PFSK-1 (cell line): ENCODE data around the gene VRK1.

Source experiments
- FOXP2 ChIP-seq: optimal IDR thresholded peaks from 2 replicates; pipeline ENCODE3; 2011; ENCODE audit warnings: borderline replicate concordance, control low read depth, inconsistent platforms; ENCODE audit not compliant: insufficient read depth; ENCODE audit errors: extremely low read length, extremely low read depth
- POLR2AphosphoS5 ChIP-seq: IDR thresholded peaks from 2 replicates; pipeline ENCODE4 v1.6.1; 2012; ENCODE audit warnings: low read depth, mild to moderate bottlenecking, control low read depth, low read length, moderate library complexity
- SIN3A ChIP-seq: IDR thresholded peaks from 2 replicates; pipeline ENCODE4 v1.6.1; 2012; ENCODE audit warnings: mild to moderate bottlenecking, low read length, moderate library complexity, borderline replicate concordance; ENCODE audit not compliant: insufficient read depth
- TAF1 ChIP-seq: IDR thresholded peaks from 2 replicates; pipeline ENCODE4 v1.6.1; 2012; ENCODE audit warnings: low read length, control low read depth, borderline replicate concordance; ENCODE audit not compliant: insufficient read depth
- TF ChIP-seq, protein P1 (sequence below), 2 experiments: IDR thresholded peaks; 2 replicates each; pipeline versions ENCODE4 v1.6.1 to v1.8.0; 2011 to 2012; ENCODE audit warnings: low read depth in 2 of 2, low read length in 2 of 2, control low read depth in 1 of 2, inconsistent platforms in 1 of 2, mild to moderate bottlenecking in 1 of 2, moderate library complexity in 1 of 2; ENCODE audit not compliant: insufficient read depth in 1 of 2

The VRK1 gene

DNA sequence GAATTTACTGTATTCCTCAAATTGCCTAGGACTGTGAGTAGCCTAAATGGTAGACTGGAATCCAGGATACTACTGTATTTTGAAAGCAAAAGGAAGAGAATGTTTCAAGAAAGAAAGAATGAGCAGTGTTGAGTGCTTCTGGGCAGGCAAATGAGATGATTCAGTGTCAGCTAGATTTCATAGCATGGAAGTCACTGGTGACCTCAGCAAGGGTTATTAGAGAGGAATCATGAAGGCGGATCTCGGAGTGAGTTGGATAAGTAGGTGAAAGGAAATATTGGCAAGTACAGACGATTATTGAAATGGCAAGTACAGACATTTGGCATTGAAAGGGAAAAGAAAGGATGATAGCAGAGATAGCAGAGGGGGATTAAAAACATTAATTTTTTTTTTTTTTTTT is 27.1 kb downstream of the VRK1 start:
- TF ChIP-seq SIN3A (no peak), POLR2AphosphoS5 (no peak), FOXP2 (no peak), TAF1 (no peak)
- TF ChIP-seq, protein P1, sequence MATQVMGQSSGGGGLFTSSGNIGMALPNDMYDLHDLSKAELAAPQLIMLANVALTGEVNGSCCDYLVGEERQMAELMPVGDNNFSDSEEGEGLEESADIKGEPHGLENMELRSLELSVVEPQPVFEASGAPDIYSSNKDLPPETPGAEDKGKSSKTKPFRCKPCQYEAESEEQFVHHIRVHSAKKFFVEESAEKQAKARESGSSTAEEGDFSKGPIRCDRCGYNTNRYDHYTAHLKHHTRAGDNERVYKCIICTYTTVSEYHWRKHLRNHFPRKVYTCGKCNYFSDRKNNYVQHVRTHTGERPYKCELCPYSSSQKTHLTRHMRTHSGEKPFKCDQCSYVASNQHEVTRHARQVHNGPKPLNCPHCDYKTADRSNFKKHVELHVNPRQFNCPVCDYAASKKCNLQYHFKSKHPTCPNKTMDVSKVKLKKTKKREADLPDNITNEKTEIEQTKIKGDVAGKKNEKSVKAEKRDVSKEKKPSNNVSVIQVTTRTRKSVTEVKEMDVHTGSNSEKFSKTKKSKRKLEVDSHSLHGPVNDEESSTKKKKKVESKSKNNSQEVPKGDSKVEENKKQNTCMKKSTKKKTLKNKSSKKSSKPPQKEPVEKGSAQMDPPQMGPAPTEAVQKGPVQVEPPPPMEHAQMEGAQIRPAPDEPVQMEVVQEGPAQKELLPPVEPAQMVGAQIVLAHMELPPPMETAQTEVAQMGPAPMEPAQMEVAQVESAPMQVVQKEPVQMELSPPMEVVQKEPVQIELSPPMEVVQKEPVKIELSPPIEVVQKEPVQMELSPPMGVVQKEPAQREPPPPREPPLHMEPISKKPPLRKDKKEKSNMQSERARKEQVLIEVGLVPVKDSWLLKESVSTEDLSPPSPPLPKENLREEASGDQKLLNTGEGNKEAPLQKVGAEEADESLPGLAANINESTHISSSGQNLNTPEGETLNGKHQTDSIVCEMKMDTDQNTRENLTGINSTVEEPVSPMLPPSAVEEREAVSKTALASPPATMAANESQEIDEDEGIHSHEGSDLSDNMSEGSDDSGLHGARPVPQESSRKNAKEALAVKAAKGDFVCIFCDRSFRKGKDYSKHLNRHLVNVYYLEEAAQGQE (IDR thresholded peaks at IDR 0.05; ENCODE audit: insufficient read depth in 1 of 2, low read depth in 2 of 2, low read length in 2 of 2): no peak

DNA sequence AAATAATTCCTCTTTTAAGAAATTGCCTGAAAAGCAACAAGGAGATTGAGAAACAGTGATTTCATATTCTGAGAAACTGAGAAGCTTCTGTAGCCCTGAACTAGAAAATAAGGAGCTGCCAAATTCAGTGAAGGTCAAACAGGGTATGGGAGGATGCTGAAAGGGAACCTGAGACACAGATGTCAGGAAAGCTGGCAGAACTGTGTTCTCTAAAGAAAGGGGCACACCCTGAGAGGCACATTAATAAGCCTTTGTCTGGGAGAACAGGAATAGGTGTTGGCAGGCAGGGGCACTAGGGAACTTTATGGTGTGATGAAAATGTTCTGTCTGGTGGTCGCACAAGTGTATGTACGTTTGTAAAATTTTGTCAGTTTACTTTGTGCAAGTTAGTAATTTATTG is 29.6 kb downstream of the VRK1 start:
- TF ChIP-seq, protein P1 (IDR thresholded peaks at IDR 0.05; ENCODE audit: insufficient read depth in 1 of 2, low read depth in 2 of 2, low read length in 2 of 2): no peak
- TF ChIP-seq POLR2AphosphoS5 (no peak), SIN3A (no peak), TAF1 (no peak), FOXP2 (no peak)

DNA sequence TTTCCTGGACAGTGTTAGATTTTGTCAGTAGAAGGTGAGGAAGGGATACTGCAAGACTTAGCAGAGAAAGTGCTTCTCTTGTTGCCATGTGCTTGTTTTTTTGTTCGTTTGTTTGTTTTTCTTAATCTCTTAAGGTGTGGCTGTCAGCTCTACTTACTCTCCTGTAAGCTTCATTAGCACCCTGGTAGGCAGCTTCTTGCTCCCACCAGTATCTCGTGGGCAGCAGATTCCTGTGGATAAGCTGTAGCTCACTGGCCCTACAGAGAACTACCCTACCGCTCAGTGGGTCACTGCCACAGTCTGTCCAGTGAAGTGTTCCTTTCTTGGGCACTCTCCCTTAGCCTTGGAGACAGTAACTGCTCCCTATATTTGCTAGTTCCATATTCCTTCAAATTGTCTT is 30.1 kb downstream of the VRK1 start:
- TF ChIP-seq POLR2AphosphoS5 (no peak), TAF1 (no peak), FOXP2 (no peak), SIN3A (no peak)
- TF ChIP-seq, protein P1 (IDR thresholded peaks at IDR 0.05; ENCODE audit: insufficient read depth in 1 of 2, low read depth in 2 of 2, low read length in 2 of 2): no peak

DNA sequence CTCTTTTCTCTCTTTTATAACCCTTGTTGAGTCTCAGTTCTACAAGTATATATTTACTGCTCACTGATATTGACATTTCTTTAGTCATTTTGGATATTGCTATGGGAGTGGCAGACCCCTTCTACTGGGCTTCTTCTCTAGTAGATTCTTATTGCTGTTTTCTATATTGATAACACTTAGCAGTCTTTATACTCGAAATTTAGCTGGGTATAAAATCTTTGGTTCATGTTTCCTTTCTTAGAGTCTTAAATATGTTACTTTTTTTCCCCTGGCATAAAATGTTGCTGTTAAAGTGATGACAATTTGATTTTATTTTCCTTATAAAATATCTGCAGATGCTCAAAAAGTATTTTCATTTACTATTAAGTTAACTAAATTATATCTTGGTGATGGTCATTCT is 32.6 kb downstream of the VRK1 start:
- TF ChIP-seq FOXP2 (no peak), POLR2AphosphoS5 (no peak), TAF1 (no peak), SIN3A (no peak)
- TF ChIP-seq, protein P1 (IDR thresholded peaks at IDR 0.05; ENCODE audit: insufficient read depth in 1 of 2, low read depth in 2 of 2, low read length in 2 of 2): no peak

DNA sequence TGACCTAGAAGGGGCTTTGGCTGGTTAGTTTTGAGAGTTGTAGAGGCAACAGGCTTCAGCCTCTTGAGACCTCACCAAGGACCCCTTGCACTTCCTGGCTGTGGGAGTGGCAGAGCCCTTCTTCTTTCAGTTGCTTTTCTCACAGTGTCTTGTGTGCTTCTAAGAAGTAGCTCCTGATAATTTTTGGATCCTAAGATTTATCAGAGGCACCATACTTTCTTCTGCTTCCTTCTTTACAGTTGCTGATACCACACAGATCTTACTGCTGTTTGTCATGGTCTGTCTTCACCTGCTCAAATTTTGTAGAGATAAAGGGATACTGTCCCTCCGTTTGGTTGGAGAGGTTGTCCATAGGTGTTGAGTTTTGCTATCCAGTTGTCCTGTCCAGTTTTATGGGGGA is 33.8 kb downstream of the VRK1 start:
- TF ChIP-seq POLR2AphosphoS5 (no peak), FOXP2 (no peak)
- TF ChIP-seq, protein P1 (IDR thresholded peaks at IDR 0.05; ENCODE audit: insufficient read depth in 1 of 2, low read depth in 2 of 2, low read length in 2 of 2): no peak
